ENCODE measurements around the gene RHEBL1.

- no peak for TF ChIP-seq EZH2phosphoT487 (IDR thresholded peaks at IDR 0.05; ENCODE audit: insufficient read depth, low read depth)
- no peak for TF ChIP-seq EZH2 (IDR thresholded peaks at IDR 0.05; ENCODE audit: insufficient read depth, poor library complexity, severe bottlenecking)
These were observed 36.9 kb downstream of the RHEBL1 start for GRCh38 chr12:49032679-49033447.

Measured in GM23248 (cell line).